ENCODE results near the gene DLD. TPM values are rescaled to one million over a fixed set of nuclear protein-coding genes. Genes with fewer than 3 reads are reported as not detected.
A peak's percentile ranks its signal among the peaks of the same experiment; 100 is the strongest.
"Not testable (repeated sequence)": the region's sequence is repeated elsewhere in the genome, so short reads cannot be mapped to it uniquely, and the experiment has no call there.

Gene DLD
- polyA plus RNA-seq, 2 of the 4 experiments (the other 2 are of a cell fraction), result 129 to 179 TPM

DNA sequence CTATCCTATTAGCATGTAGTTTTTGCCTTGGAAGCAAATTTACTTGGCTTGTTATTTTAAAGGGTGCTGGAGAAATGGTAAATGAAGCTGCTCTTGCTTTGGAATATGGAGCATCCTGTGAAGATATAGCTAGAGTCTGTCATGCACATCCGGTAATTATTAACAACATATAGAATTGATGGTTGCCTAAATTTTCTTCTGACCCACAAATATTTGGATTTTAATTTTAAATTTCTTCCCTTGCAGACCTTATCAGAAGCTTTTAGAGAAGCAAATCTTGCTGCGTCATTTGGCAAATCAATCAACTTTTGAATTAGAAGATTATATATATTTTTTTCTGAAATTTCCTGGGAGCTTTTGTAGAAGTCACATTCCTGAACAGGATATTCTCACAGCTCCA lies 28.0 kb downstream of the DLD start:
- POLR2A ChIA-PET, result no interaction called here
- Histone ChIP-seq H3K4me2 (no peak overlapping the region), H3K9me3 (no peaks in the 10 kb centered on the region), H3K4me3 (no peak overlapping the region), H3K27ac (no peak overlapping the region), H3K4me1 (peaks cover 32% of the 10 kb centered on the region)
- FAIRE-seq (no peak), ATAC-seq (no peak), DNase-seq (ENCODE audit: low read depth in 1 of 2, low spot score in 1 of 2) (no peak)
- CTCF ChIA-PET, result interaction anchor here (0.8 kb wide), 1 partner anchor 227 kb away, joined by 3 read pairs; no protein-coding TSS in a partner anchor
- WGBS (ENCODE audit: missing lambda C conversion rate), result 94% methylated on average over 2 of the region's 2 CpGs
- TF ChIP-seq MYC (IDR thresholded peaks at IDR 0.05; ENCODE audit: borderline replicate concordance, low read length) (no peak), ESRRA (IDR thresholded peaks at IDR 0.05; ENCODE audit: borderline replicate concordance, low read length) (no peak), KDM1A (IDR thresholded peaks at IDR 0.05; ENCODE audit: low read depth) (no peak), FOSB (CRISPR knock-in tag; IDR thresholded peaks at IDR 0.05) (no peak), NPAS2 (CRISPR knock-in tag; IDR thresholded peaks at IDR 0.05; ENCODE audit: borderline replicate concordance) (no peak), RAD21 (conservative IDR thresholded peaks at IDR 0.05 in 1 of 2, IDR thresholded peaks at IDR 0.05 in 1 of 2) (no peak), HOXA7 (CRISPR knock-in tag; IDR thresholded peaks at IDR 0.05) (no peak), ZC3H11A (IDR thresholded peaks at IDR 0.05) (no peak), ZSCAN20 (CRISPR knock-in tag; IDR thresholded peaks at IDR 0.05) (no peak), CBX2 (IDR thresholded peaks at IDR 0.05; ENCODE audit: borderline replicate concordance, low read depth) (no peak), USF2 (IDR thresholded peaks at IDR 0.05) (no peak), RFX5 (IDR thresholded peaks at IDR 0.05) (no peak), PBX3 (IDR thresholded peaks at IDR 0.05) (no peak), POLR2A (IDR thresholded peaks at IDR 0.05; ENCODE audit: low read length) (no peak), JUNB (IDR thresholded peaks at IDR 0.05) (no peak), MAZ (IDR thresholded peaks at IDR 0.05; ENCODE audit: borderline replicate concordance, low read depth, low read length) (no peak), FOSL2 (IDR thresholded peaks at IDR 0.05) (no peak), FOSL2 (CRISPR knock-in tag; IDR thresholded peaks at IDR 0.05) (no peak), NFE2L2 (conservative IDR thresholded peaks at IDR 0.05; ENCODE audit: low read length) (no peak), FOXS1 (CRISPR knock-in tag; IDR thresholded peaks at IDR 0.05) (no peak)

DNA sequence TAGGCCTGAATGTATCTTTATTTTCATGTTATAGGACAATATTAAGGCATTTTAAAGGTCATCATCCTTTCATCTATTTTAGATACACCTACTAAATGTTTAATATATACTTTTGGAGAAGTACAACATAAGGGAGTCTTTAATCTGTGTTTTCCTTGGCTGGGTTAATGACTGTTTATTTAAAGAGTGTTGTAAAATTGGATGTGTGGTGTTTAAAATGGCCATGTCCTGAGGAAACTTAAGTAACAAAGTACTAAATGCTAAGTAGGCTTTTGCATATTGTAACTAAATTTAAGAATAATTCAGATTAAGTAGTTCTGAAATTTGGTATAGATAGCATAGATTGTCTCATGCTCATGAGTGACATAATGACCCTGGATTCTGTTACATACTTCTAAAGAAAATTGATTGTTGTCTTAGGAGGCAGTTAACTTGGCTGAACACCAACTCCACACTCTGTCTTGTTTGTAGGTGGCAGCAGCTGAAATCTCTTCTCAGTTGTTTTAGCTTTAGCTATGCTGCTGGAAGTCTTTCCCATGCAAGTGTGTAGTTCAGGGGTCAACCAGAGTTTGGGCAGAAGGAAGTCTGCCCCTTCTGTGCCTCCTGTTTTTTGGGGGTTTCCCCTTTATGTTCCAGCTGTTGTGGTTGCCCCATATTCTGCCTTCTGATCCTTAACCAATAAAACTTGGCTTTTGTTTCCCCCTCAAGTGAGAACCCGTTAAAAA lies 29.2 kb downstream of the DLD start:
- DNase-seq (ENCODE audit: low read depth in 1 of 2, low spot score in 1 of 2) (no peak), FAIRE-seq (no peak), ATAC-seq (peak; percentile 45 to 58; a peak in 4 of 6 replicates)
- no peak overlapping the region for H3K4me3 ChIP-seq
- peaks cover 24% of the 10 kb centered on the region for H3K4me1 ChIP-seq
- no peak overlapping the region for H3K4me2 ChIP-seq
- 44% methylated on average over 1 of the region's 1 CpG for WGBS (ENCODE audit: missing lambda C conversion rate)
- 0 out of 6 replicates have a peak overlapping the region, but pooled peaks of 1 of the 2 experiments have one; percentile 24 for H3K27ac ChIP-seq
- ChIA-PET POLR2A (no interaction called here), CTCF (no interaction called here)
- TF ChIP-seq HOXA7 (CRISPR knock-in tag; IDR thresholded peaks at IDR 0.05), result no peak
- no peak for TF ChIP-seq CBX2 (IDR thresholded peaks at IDR 0.05; ENCODE audit: borderline replicate concordance, low read depth)
- TF ChIP-seq, protein P1, sequence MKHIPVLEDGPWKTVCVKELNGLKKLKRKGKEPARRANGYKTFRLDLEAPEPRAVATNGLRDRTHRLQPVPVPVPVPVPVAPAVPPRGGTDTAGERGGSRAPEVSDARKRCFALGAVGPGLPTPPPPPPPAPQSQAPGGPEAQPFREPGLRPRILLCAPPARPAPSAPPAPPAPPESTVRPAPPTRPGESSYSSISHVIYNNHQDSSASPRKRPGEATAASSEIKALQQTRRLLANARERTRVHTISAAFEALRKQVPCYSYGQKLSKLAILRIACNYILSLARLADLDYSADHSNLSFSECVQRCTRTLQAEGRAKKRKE (CRISPR knock-in tag; IDR thresholded peaks at IDR 0.05; ENCODE audit: low read depth), result no peak
- no peak for TF ChIP-seq NR3C1 (IDR thresholded peaks at IDR 0.05)
- TF ChIP-seq, protein P2, sequence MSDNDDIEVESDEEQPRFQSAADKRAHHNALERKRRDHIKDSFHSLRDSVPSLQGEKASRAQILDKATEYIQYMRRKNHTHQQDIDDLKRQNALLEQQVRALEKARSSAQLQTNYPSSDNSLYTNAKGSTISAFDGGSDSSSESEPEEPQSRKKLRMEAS (IDR thresholded peaks at IDR 0.05), result no peak
- no peak for TF ChIP-seq NFE2L2 (conservative IDR thresholded peaks at IDR 0.05; ENCODE audit: low read length)
- TF ChIP-seq EHF (CRISPR knock-in tag; IDR thresholded peaks at IDR 0.05), result no peak
- TF ChIP-seq ZSCAN20 (CRISPR knock-in tag; IDR thresholded peaks at IDR 0.05), result no peak
- TF ChIP-seq MAZ (IDR thresholded peaks at IDR 0.05; ENCODE audit: borderline replicate concordance, low read depth, low read length), result no peak
- TF ChIP-seq ZNF302 (CRISPR knock-in tag; IDR thresholded peaks at IDR 0.05), result no peak
- TF ChIP-seq EP300 (IDR thresholded peaks at IDR 0.05), result no peak
- TF ChIP-seq MYC (IDR thresholded peaks at IDR 0.05; ENCODE audit: borderline replicate concordance, low read length), result no peak
- H3K9me3 ChIP-seq, result no peaks in the 10 kb centered on the region

- peaks cover 22% of the 10 kb centered on the region; the same call in 2 of the 3 replicates for H3K4me1 ChIP-seq
- POLR2A ChIA-PET; ATAC-seq; DNase-seq (ENCODE audit: low read depth in 1 of 2, low spot score in 1 of 2); H3K4me3 ChIP-seq; H3K4me2 ChIP-seq; CTCF ChIA-PET; H3K27ac ChIP-seq; FAIRE-seq; H3K9me3 ChIP-seq: not testable (repeated sequence)
- WGBS (ENCODE audit: missing lambda C conversion rate), result 69% methylated on average over 2 of the region's 2 CpGs
Measured at GRCh38 chr7:107921826-107922225, 30.8 kb downstream of the DLD start.
